ENCODE measurements around the gene PAEP.

PAEP gene

GRCh38 chr9:135577256-135577655 lies 15.7 kb downstream of the PAEP start:
- no peaks in the 10 kb centered on the region for H3K27me3 ChIP-seq
- no peaks in the 10 kb centered on the region for H3K36me3 ChIP-seq
- no peak for TF ChIP-seq CTCF (IDR thresholded peaks at IDR 0.05)
- no peak overlapping the region for H3K27ac ChIP-seq
- no peaks in the 10 kb centered on the region for H3K9me3 ChIP-seq
- H3K4me1 ChIP-seq (ENCODE audit: control insufficient read depth in 1 of 2, insufficient read depth in 1 of 2, low read depth in 1 of 2, low read length in 1 of 2): no peaks in the 10 kb centered on the region
- H3K4me3 ChIP-seq (ENCODE audit: low read depth in 1 of 2, low read length in 1 of 2): no peak overlapping the region

GRCh38 chr9:135579356-135579755 lies 17.8 kb downstream of the PAEP start:
- no peaks in the 10 kb centered on the region for H3K36me3 ChIP-seq
- H3K27ac ChIP-seq: no peak overlapping the region
- no peaks in the 10 kb centered on the region for H3K4me1 ChIP-seq (ENCODE audit: control insufficient read depth in 1 of 2, insufficient read depth in 1 of 2, low read depth in 1 of 2, low read length in 1 of 2)
- H3K9me3 ChIP-seq: no peaks in the 10 kb centered on the region
- no peaks in the 10 kb centered on the region for H3K27me3 ChIP-seq
- no peak overlapping the region for H3K4me3 ChIP-seq (ENCODE audit: low read depth in 1 of 2, low read length in 1 of 2)
- no peak for TF ChIP-seq CTCF (IDR thresholded peaks at IDR 0.05)

- H3K4me3 ChIP-seq (ENCODE audit: low read depth in 1 of 2, low read length in 1 of 2): no peak overlapping the region
- no peak overlapping the region for H3K27ac ChIP-seq
- TF ChIP-seq CTCF (IDR thresholded peaks at IDR 0.05): no peak
- H3K9me3 ChIP-seq: no peaks in the 10 kb centered on the region
- no peaks in the 10 kb centered on the region for H3K4me1 ChIP-seq (ENCODE audit: control insufficient read depth in 1 of 2, insufficient read depth in 1 of 2, low read depth in 1 of 2, low read length in 1 of 2)
- H3K36me3 ChIP-seq: no peaks in the 10 kb centered on the region
- no peaks in the 10 kb centered on the region for H3K27me3 ChIP-seq
These were observed 18.5 kb downstream of the PAEP start for GRCh38 chr9:135579889-135580660.

- Histone ChIP-seq H3K4me3 (ENCODE audit: low read depth in 1 of 2, low read length in 1 of 2) (no peak overlapping the region), H3K4me1 (ENCODE audit: control insufficient read depth in 1 of 2, insufficient read depth in 1 of 2, low read depth in 1 of 2, low read length in 1 of 2) (no peaks in the 10 kb centered on the region), H3K36me3 (no peaks in the 10 kb centered on the region), H3K9me3 (no peaks in the 10 kb centered on the region), H3K27ac (no peak overlapping the region), H3K27me3 (no peaks in the 10 kb centered on the region)
- no peak for TF ChIP-seq CTCF (IDR thresholded peaks at IDR 0.05)
These were observed 19.3 kb downstream of the PAEP start for GRCh38 chr9:135580664-135581380.

GRCh38 chr9:135581636-135582426 lies 20.3 kb downstream of the PAEP start:
- H3K36me3 ChIP-seq: no peaks in the 10 kb centered on the region
- TF ChIP-seq CTCF (IDR thresholded peaks at IDR 0.05): no peak
- H3K4me1 ChIP-seq (ENCODE audit: control insufficient read depth in 1 of 2, insufficient read depth in 1 of 2, low read depth in 1 of 2, low read length in 1 of 2): no peaks in the 10 kb centered on the region
- H3K27ac ChIP-seq: no peak overlapping the region
- no peaks in the 10 kb centered on the region for H3K27me3 ChIP-seq
- no peaks in the 10 kb centered on the region for H3K9me3 ChIP-seq
- H3K4me3 ChIP-seq (ENCODE audit: low read depth in 1 of 2, low read length in 1 of 2): no peak overlapping the region
